Measurements from ENCODE around the gene NPAS3. TPM values are rescaled to one million over a fixed set of nuclear protein-coding genes. Genes with fewer than 3 reads are reported as not detected.

The NPAS3 gene
- total RNA-seq, 4 donors from 2014 or later = 4.0 to 12.2 (median 5.6) TPM

DNA sequence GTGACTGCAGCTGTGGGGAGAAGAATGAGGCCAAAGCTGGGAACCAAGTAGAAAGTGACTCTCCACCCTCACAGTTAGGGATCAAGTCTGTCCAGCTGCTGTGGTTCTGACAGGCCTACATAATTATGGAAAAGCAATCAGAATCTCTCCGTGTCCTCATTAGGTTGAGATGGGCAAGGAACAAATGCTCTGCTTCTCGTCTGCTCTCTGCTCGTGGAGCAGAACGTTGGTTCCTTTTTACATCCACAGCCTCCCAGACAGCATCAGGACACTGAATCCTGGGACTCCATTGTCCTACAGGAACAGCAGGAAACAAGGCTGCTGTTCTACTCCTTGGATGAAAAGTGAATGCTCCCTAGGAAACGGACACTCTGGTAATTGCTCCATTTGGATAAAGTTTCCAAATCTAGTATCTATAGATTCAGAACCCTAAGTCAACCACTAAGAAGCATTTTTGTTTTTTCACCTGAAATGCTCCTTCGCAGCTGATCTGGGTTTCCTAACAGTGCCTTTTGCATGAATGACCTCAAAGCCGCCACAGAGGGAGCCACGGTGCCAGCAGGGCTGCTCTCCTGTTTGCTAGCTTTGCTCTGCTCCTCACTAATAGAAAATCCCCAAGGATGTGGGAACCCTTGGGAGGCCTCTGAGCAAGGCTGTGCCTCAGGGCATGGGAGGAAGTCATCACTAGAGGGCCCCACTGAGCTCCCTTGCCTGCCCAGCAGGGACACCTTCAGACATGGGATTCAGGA, 910.2 kb downstream of the NPAS3 start:
- no peak overlapping the region for H3K27ac ChIP-seq
- peak; percentile 47 to 53 for DNase-seq
- intact Hi-C loops (cut with DNase I) = no loop called here
- no peaks in the 10 kb centered on the region for H3K27me3 ChIP-seq
- no peaks in the 10 kb centered on the region for H3K9me3 ChIP-seq
- no peaks in the 10 kb centered on the region for H3K4me1 ChIP-seq
- no peak for TF ChIP-seq POLR2A (IDR thresholded peaks at IDR 0.05)
- TF ChIP-seq, protein P1, sequence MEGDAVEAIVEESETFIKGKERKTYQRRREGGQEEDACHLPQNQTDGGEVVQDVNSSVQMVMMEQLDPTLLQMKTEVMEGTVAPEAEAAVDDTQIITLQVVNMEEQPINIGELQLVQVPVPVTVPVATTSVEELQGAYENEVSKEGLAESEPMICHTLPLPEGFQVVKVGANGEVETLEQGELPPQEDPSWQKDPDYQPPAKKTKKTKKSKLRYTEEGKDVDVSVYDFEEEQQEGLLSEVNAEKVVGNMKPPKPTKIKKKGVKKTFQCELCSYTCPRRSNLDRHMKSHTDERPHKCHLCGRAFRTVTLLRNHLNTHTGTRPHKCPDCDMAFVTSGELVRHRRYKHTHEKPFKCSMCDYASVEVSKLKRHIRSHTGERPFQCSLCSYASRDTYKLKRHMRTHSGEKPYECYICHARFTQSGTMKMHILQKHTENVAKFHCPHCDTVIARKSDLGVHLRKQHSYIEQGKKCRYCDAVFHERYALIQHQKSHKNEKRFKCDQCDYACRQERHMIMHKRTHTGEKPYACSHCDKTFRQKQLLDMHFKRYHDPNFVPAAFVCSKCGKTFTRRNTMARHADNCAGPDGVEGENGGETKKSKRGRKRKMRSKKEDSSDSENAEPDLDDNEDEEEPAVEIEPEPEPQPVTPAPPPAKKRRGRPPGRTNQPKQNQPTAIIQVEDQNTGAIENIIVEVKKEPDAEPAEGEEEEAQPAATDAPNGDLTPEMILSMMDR (IDR thresholded peaks at IDR 0.05) = peak in 5 of 6 experiments; percentile 15 to 63 (median 31)
- no peak overlapping the region for H3K4me3 ChIP-seq (replicated peaks in 1 of 3)
- H3K36me3 ChIP-seq = no peaks in the 10 kb centered on the region
- WGBS, 2 donors = 57 to 63% methylated on average over 8 of the region's 8 CpGs

DNA sequence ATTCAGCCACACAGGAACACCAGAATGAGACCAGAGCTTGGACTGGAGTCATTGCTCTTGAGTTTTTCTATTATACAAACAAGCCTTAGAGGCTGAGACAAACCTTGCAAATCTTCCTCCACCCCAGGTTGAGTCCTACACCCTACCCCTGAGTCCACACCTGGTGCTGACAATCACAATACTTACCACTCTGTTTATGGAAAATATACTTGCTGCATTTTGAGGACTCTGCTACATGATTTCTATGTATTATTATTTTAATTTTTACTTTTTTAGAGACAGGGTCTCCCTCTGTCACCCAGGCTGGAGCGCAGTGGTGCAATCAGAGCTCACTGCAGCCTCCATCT, 910.7 kb downstream of the NPAS3 start:
- WGBS, 2 donors = 100% methylated on average over 1 of the region's 1 CpG
- TF ChIP-seq POLR2A (IDR thresholded peaks at IDR 0.05) = no peak
- TF ChIP-seq, protein P1 (IDR thresholded peaks at IDR 0.05) = no peak
- intact Hi-C loops (cut with DNase I) = no loop called here
- no peak for DNase-seq
- Histone ChIP-seq H3K9me3 (no peaks in the 10 kb centered on the region), H3K4me3 (replicated peaks in 1 of 3) (no peak overlapping the region), H3K4me1 (no peaks in the 10 kb centered on the region), H3K36me3 (no peaks in the 10 kb centered on the region), H3K27ac (no peak overlapping the region), H3K27me3 (no peaks in the 10 kb centered on the region)

DNA sequence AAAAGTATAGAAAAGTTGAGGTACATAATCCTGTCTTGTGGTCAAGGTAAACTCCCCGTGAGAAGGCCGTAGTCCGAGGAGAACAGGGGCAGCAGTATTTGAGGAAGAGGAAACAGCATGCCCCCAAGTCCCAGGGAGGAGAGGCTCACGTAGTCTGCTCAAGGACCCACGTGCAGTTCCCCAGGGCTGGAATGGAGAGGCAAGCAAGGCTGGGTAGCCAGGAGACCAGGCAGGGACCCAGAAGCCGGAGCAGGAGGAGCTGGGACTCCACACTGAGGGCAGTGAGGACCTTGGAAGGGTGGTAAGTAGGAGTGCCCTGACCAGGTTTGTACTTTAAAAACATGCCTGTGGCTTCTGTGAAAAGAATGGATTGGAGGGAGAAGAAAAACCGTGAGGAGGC, 912.1 kb downstream of the NPAS3 start:
- WGBS, 2 donors = 78% methylated on average over 7 of the region's 7 CpGs
- intact Hi-C loops (cut with DNase I) = no loop called here

DNA sequence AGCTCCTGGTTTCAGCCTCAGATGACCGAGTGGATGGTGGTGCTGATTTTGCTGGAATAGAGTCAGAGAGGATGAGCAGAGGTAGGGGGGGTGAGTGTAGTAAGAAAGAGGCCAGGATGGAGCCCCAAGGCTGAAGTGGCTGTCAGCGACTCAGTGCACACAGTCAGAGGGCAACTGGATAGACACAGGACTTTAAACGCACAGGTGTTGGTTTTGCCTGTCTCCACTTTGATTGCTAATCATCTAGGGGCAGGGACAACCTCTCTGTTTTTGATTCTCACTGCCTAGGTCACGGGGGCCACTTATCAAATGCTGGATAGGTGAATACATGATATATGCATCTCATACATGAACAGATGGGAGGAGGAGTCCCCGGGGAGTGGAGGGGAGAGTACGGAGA, 912.7 kb downstream of the NPAS3 start:
- intact Hi-C loops (cut with DNase I) = no loop called here
- TF ChIP-seq, protein P1 (IDR thresholded peaks at IDR 0.05) = no peak
- no peak for TF ChIP-seq POLR2A (IDR thresholded peaks at IDR 0.05)
- DNase-seq = no peak
- no peaks in the 10 kb centered on the region for H3K9me3 ChIP-seq
- 70 to 72% methylated on average over 6 of the region's 6 CpGs for WGBS, 2 donors
- no peak overlapping the region for H3K27ac ChIP-seq
- no peak overlapping the region for H3K4me3 ChIP-seq (replicated peaks in 1 of 3)
- no peaks in the 10 kb centered on the region for H3K4me1 ChIP-seq
- H3K27me3 ChIP-seq = no peaks in the 10 kb centered on the region
- H3K36me3 ChIP-seq = no peaks in the 10 kb centered on the region

More for the DNA sequence above, 912.1 kb downstream of the NPAS3 start:
- H3K4me3 ChIP-seq (replicated peaks in 1 of 3) = no peak overlapping the region
- no peak for DNase-seq
- H3K4me1 ChIP-seq = no peaks in the 10 kb centered on the region
- no peaks in the 10 kb centered on the region for H3K9me3 ChIP-seq
- H3K27ac ChIP-seq = no peak overlapping the region
- TF ChIP-seq, protein P1 (IDR thresholded peaks at IDR 0.05) = no peak
- TF ChIP-seq POLR2A (IDR thresholded peaks at IDR 0.05) = no peak
- H3K27me3 ChIP-seq = no peaks in the 10 kb centered on the region
- no peaks in the 10 kb centered on the region for H3K36me3 ChIP-seq

DNA sequence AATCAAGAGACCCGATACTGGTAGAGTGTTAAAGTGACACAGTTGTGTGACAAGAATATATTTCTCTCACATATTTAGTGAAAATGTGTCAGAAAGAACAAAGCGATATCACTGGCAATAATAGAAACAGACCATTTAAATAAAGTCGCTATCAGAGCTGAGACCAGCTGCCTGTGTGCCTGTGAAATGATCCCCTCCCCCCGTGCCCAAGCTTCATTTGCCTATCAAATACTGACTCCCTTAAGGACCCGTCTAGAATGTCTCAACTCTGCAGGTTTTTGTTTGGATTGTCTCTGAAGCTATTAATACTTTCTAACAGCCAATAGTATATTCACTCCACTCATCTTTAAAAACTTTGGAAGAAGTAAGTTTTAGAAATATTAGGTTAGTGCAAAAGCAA, 913.3 kb downstream of the NPAS3 start:
- Histone ChIP-seq H3K4me1 (no peaks in the 10 kb centered on the region), H3K27ac (no peak overlapping the region), H3K9me3 (no peaks in the 10 kb centered on the region), H3K36me3 (no peaks in the 10 kb centered on the region), H3K4me3 (replicated peaks in 1 of 3) (no peak overlapping the region), H3K27me3 (no peaks in the 10 kb centered on the region)
- WGBS, 2 donors = 57% methylated on average over 5 of the region's 5 CpGs
- TF ChIP-seq, protein P1 (IDR thresholded peaks at IDR 0.05) = no peak
- TF ChIP-seq POLR2A (IDR thresholded peaks at IDR 0.05) = no peak
- DNase-seq = no peak
- intact Hi-C loops (cut with DNase I) = no loop called here
